ENCODE measurements around the gene PARD6A.

GRCh38 chr16:67663877-67664222 is 3.1 kb downstream of the PARD6A start:
- TF ChIP-seq EZH2phosphoT487 (IDR thresholded peaks at IDR 0.05; ENCODE audit: low read depth) (no peak), CTCF (IDR thresholded peaks at IDR 0.05; ENCODE audit: low read depth, low read length) (no peak)
